ENCODE measurements around the gene CFAP210. TPM values are rescaled to one million over a fixed set of nuclear protein-coding genes. Genes with fewer than 3 reads are reported as not detected.

The CFAP210 gene
- total and polyA plus RNA-seq, 10 of the 15 experiments (the other 5 are each of a cell fraction or from before 2014, with no cell fraction given) = not detected

- Histone ChIP-seq H4K20me1 (ENCODE audit: control insufficient read depth, insufficient read depth) (no peaks in the 10 kb centered on the region), H3K27ac (ENCODE audit: control insufficient read depth, insufficient read depth) (no peak overlapping the region), H2AFZ (ENCODE audit: control insufficient read depth, low read depth, low read length) (no peak overlapping the region), H3K27me3 (replicated peaks in 1 of 2; ENCODE audit: control insufficient read depth in 2 of 2, insufficient read depth in 2 of 2, low read length in 1 of 2) (no peaks in the 10 kb centered on the region), H3K9me3 (replicated peaks; ENCODE audit: control insufficient read depth, insufficient read depth, low read length) (no peaks in the 10 kb centered on the region), H3K9ac (ENCODE audit: control insufficient read depth, insufficient read depth, low read length) (no peak overlapping the region), H3K4me3 (no peak overlapping the region), H3K79me2 (ENCODE audit: control insufficient read depth, insufficient read depth, low read length) (no peaks in the 10 kb centered on the region), H3K36me3 (ENCODE audit: control insufficient read depth in 2 of 2, insufficient read depth in 2 of 2, low read length in 1 of 2) (no peaks in the 10 kb centered on the region), H3K4me1 (ENCODE audit: control insufficient read depth, insufficient read depth, low read length) (no peaks in the 10 kb centered on the region), H3K4me2 (ENCODE audit: control insufficient read depth, insufficient read depth) (no peak overlapping the region)
- in situ Hi-C loops (cut with MboI) = no loop called here
- POLR2A ChIA-PET = interaction anchor here (0.6 kb wide), 1 partner anchor 56 kb away, joined by 3 read pairs; no protein-coding TSS in a partner anchor
- ATAC-seq (no peak), DNase-seq (ENCODE audit: low read depth, low spot score) (no peak), FAIRE-seq (no peak)
- BruUV-seq (replicated peaks) = no TSS peak
- 64% methylated on average over 1 of the region's 1 CpG for WGBS (ENCODE audit: insufficient coverage, insufficient replicate concordance, low lambda C conversion rate, missing lambda C conversion rate)
- intact Hi-C loops (cut with micrococcal nuclease; ENCODE audit: unreplicated experiment) = no loop called here
- RAD21 ChIA-PET (ENCODE audit: unreplicated experiment) = no interaction called here
- SMC1A ChIA-PET (ENCODE audit: uncharacterized antibody, unreplicated experiment) = no interaction called here
- CTCF ChIA-PET = no interaction called here
- TF ChIP-seq ZNF687 (IDR thresholded peaks at IDR 0.05) = no peak
- no peak for TF ChIP-seq PAX8 (IDR thresholded peaks at IDR 0.05)
- TF ChIP-seq ZBTB33 (IDR thresholded peaks at IDR 0.05) = no peak
- TF ChIP-seq, protein P1, sequence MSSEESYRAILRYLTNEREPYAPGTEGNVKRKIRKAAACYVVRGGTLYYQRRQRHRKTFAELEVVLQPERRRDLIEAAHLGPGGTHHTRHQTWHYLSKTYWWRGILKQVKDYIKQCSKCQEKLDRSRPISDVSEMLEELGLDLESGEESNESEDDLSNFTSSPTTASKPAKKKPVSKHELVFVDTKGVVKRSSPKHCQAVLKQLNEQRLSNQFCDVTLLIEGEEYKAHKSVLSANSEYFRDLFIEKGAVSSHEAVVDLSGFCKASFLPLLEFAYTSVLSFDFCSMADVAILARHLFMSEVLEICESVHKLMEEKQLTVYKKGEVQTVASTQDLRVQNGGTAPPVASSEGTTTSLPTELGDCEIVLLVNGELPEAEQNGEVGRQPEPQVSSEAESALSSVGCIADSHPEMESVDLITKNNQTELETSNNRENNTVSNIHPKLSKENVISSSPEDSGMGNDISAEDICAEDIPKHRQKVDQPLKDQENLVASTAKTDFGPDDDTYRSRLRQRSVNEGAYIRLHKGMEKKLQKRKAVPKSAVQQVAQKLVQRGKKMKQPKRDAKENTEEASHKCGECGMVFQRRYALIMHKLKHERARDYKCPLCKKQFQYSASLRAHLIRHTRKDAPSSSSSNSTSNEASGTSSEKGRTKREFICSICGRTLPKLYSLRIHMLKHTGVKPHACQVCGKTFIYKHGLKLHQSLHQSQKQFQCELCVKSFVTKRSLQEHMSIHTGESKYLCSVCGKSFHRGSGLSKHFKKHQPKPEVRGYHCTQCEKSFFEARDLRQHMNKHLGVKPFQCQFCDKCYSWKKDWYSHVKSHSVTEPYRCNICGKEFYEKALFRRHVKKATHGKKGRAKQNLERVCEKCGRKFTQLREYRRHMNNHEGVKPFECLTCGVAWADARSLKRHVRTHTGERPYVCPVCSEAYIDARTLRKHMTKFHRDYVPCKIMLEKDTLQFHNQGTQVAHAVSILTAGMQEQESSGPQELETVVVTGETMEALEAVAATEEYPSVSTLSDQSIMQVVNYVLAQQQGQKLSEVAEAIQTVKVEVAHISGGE (CRISPR knock-in tag; IDR thresholded peaks at IDR 0.05) = no peak
- no peak for TF ChIP-seq SMC3 (IDR thresholded peaks at IDR 0.05; ENCODE audit: borderline replicate concordance, low read length)
- no peak for TF ChIP-seq MTA3 (IDR thresholded peaks at IDR 0.05; ENCODE audit: borderline replicate concordance, low read length)
- TF ChIP-seq, protein P2, sequence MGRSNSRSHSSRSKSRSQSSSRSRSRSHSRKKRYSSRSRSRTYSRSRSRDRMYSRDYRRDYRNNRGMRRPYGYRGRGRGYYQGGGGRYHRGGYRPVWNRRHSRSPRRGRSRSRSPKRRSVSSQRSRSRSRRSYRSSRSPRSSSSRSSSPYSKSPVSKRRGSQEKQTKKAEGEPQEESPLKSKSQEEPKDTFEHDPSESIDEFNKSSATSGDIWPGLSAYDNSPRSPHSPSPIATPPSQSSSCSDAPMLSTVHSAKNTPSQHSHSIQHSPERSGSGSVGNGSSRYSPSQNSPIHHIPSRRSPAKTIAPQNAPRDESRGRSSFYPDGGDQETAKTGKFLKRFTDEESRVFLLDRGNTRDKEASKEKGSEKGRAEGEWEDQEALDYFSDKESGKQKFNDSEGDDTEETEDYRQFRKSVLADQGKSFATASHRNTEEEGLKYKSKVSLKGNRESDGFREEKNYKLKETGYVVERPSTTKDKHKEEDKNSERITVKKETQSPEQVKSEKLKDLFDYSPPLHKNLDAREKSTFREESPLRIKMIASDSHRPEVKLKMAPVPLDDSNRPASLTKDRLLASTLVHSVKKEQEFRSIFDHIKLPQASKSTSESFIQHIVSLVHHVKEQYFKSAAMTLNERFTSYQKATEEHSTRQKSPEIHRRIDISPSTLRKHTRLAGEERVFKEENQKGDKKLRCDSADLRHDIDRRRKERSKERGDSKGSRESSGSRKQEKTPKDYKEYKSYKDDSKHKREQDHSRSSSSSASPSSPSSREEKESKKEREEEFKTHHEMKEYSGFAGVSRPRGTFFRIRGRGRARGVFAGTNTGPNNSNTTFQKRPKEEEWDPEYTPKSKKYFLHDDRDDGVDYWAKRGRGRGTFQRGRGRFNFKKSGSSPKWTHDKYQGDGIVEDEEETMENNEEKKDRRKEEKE (IDR thresholded peaks at IDR 0.05) = no peak
- no peak for TF ChIP-seq NR2F1 (conservative IDR thresholded peaks at IDR 0.05)
- no peak for TF ChIP-seq GABPA (IDR thresholded peaks at IDR 0.05; ENCODE audit: low read depth)
- no peak for TF ChIP-seq MYB (IDR thresholded peaks at IDR 0.05; ENCODE audit: borderline replicate concordance, low read depth, low read length)
- no peak for TF ChIP-seq TCF7 (IDR thresholded peaks at IDR 0.05; ENCODE audit: borderline replicate concordance)
- no peak for TF ChIP-seq ZNF384 (IDR thresholded peaks at IDR 0.05; ENCODE audit: borderline replicate concordance, low read depth, low read length)
Observed at GRCh38 chr2:169649278-169649677, 44.9 kb downstream of the CFAP210 start.

Data from GM12878 (cell line).